ENCODE data around the gene SLC10A6.

The SLC10A6 gene

GRCh38 chr4:86846921-86847320 is 2.3 kb downstream of the SLC10A6 start:
- TF ChIP-seq CTCF (IDR thresholded peaks at IDR 0.05; ENCODE audit: low read depth, low read length) = no peak
- H3K4me3 ChIP-seq (ENCODE audit: low read depth, low read length) = no peak overlapping the region

- no peak for TF ChIP-seq CTCF (IDR thresholded peaks at IDR 0.05; ENCODE audit: low read depth, low read length)
- no peak overlapping the region for H3K4me3 ChIP-seq (ENCODE audit: low read depth, low read length)
These were observed 3.6 kb downstream of the SLC10A6 start for GRCh38 chr4:86845593-86845992.

GRCh38 chr4:86841309-86841708 is 7.9 kb downstream of the SLC10A6 start:
- H3K4me3 ChIP-seq (ENCODE audit: low read depth, low read length) = no peak overlapping the region
- no peak for TF ChIP-seq CTCF (IDR thresholded peaks at IDR 0.05; ENCODE audit: low read depth, low read length)

- TF ChIP-seq CTCF (IDR thresholded peaks at IDR 0.05; ENCODE audit: low read depth, low read length) = no peak
- H3K4me3 ChIP-seq (ENCODE audit: low read depth, low read length) = no peak overlapping the region
These were observed 8.3 kb downstream of the SLC10A6 start for GRCh38 chr4:86840858-86841257.

GRCh38 chr4:86837691-86838503 is 11.3 kb downstream of the SLC10A6 start:
- H3K4me3 ChIP-seq (ENCODE audit: low read depth, low read length) = no peak overlapping the region
- TF ChIP-seq CTCF (IDR thresholded peaks at IDR 0.05; ENCODE audit: low read depth, low read length) = no peak

GRCh38 chr4:86835677-86836076 is 13.5 kb downstream of the SLC10A6 start:
- H3K4me3 ChIP-seq (ENCODE audit: low read depth, low read length) = no peak overlapping the region
- TF ChIP-seq CTCF (IDR thresholded peaks at IDR 0.05; ENCODE audit: low read depth, low read length) = no peak

- no peak overlapping the region for H3K4me3 ChIP-seq (ENCODE audit: low read depth, low read length)
- no peak for TF ChIP-seq CTCF (IDR thresholded peaks at IDR 0.05; ENCODE audit: low read depth, low read length)
These were observed 14.3 kb downstream of the SLC10A6 start for GRCh38 chr4:86834901-86835300.

Data from WI38 (cell line).